GM12878 (cell line): ENCODE measurements around the gene NUAK2. TPM values are rescaled to one million over a fixed set of nuclear protein-coding genes. Genes with fewer than 3 reads are reported as not detected.

Experiments used
- ATAC-seq: fragments of 200-7000 bp; cut with Tn5 transposase; 3 replicates; pipeline ENCODE4 v1.9.1; 2020; ENCODE audit warnings: mild to moderate bottlenecking, moderate library complexity
- BruUV-seq: library from RNA; stranded (reverse); fragments of 400-500 nt; replicated peaks from 2 replicates; lab custom pipeline; 2021; lab: Mats Ljungman, UMichigan
- CTCF ChIA-PET: fragments of 300-600 bp; sonication (Branson Sonifier 250); formaldehyde crosslinking; extraction: SDS; loops from one replicate; lab custom pipeline; 2021; ENCODE audit warnings: inconsistent platforms; lab: Yijun Ruan, JAX
- POLR2A ChIA-PET: fragments of 350-600 bp; formaldehyde crosslinking; extraction: SDS; loops from one replicate; lab custom pipeline; 2021; ENCODE audit warnings: inconsistent platforms; lab: Charles Lee
- RAD21 ChIA-PET: fragments of 300-600 bp; sonication (Branson Sonifier 250); formaldehyde crosslinking; loops from one replicate; lab custom pipeline; 2023; ENCODE audit warnings: antibody characterized with exemption; ENCODE audit not compliant: unreplicated experiment; lab: Charles Lee
- SMC1A ChIA-PET: fragments of 300-600 bp; sonication (Branson Sonifier 250); formaldehyde crosslinking; loops from one replicate; lab custom pipeline; 2023; ENCODE audit not compliant: unreplicated experiment, uncharacterized antibody; lab: Charles Lee
- DNase-seq: peaks from one replicate; pipeline ENCODE4 v3.0.0-alpha.2; 2011; ENCODE audit warnings: low read depth, low spot score
- FAIRE-seq: peaks from 3 replicates; lab custom pipeline; 2011; peaks lifted over from hg19 to GRCh38; lab: Jason Lieb, UNC
- H2AFZ ChIP-seq: 2 replicates; pipeline ENCODE4 v1.6.0; 2011; ENCODE audit warnings: low read depth, low read length, control low read depth; ENCODE audit not compliant: control insufficient read depth
- H3K27ac ChIP-seq: 2 replicates; pipeline ENCODE4 v1.5.1; 2011; ENCODE audit warnings: control low read depth; ENCODE audit not compliant: control insufficient read depth, insufficient read depth
- H3K27me3 ChIP-seq, 2 experiments: replicated peaks in 1 of 2; 2 replicates each; pipeline versions ENCODE4 v1.6.0 to v1.6.1; 2011; ENCODE audit warnings: low read length in 1 of 2; ENCODE audit not compliant: control insufficient read depth in 2 of 2, insufficient read depth in 2 of 2
- H3K36me3 ChIP-seq, 2 experiments: 2 replicates each; pipeline ENCODE4 v1.5.1; 2011; ENCODE audit warnings: low read length in 1 of 2; ENCODE audit not compliant: control insufficient read depth in 2 of 2, insufficient read depth in 2 of 2
- H3K4me1 ChIP-seq: 2 replicates; pipeline ENCODE4 v1.6.1; 2011; ENCODE audit warnings: mild to moderate bottlenecking, low read length, moderate library complexity, mixed read lengths; ENCODE audit not compliant: control insufficient read depth, insufficient read depth
- H3K4me2 ChIP-seq: 2 replicates; pipeline ENCODE4 v1.6.0; 2011; ENCODE audit warnings: control low read depth; ENCODE audit not compliant: control insufficient read depth, insufficient read depth
- H3K4me3 ChIP-seq: fragments of 200-600 bp; sonication (generic); 2 replicates; pipeline ENCODE4 v1.5.1; 2016
- H3K79me2 ChIP-seq: 2 replicates; pipeline ENCODE4 v1.6.0; 2011; ENCODE audit warnings: low read length; ENCODE audit not compliant: control insufficient read depth, insufficient read depth
- H3K9ac ChIP-seq: 2 replicates; pipeline ENCODE4 v1.8.0; 2011; ENCODE audit warnings: low read length, control low read depth, mixed read lengths; ENCODE audit not compliant: control insufficient read depth, insufficient read depth
- H3K9me3 ChIP-seq: replicated peaks from 3 replicates; pipeline ENCODE4 v1.5.1; 2011; ENCODE audit warnings: mild to moderate bottlenecking, low read length; ENCODE audit not compliant: control insufficient read depth, insufficient read depth
- H4K20me1 ChIP-seq: 2 replicates; pipeline ENCODE4 v1.6.0; 2011; ENCODE audit not compliant: control insufficient read depth, insufficient read depth
- ETV6 ChIP-seq, 2 experiments: fragments of 450-650 bp in 1 of 2; IDR thresholded peaks in 1 of 2; conservative IDR thresholded peaks in 1 of 2; 2 replicates each; pipeline ENCODE4 v1.6.1; 2014; ENCODE audit warnings: antibody characterized with exemption in 1 of 2, borderline replicate concordance in 1 of 2, low read depth in 1 of 2, mild to moderate bottlenecking in 1 of 2, moderate library complexity in 1 of 2
- IKZF2 ChIP-seq, 2 experiments: fragments of 450-650 bp; IDR thresholded peaks; 2 replicates each; pipeline ENCODE4 v1.6.1; 2017; ENCODE audit warnings: mild to moderate bottlenecking in 2 of 2, moderate library complexity in 2 of 2
- MEF2A ChIP-seq: IDR thresholded peaks from 2 replicates; pipeline ENCODE4 v1.6.1; 2011; ENCODE audit warnings: low read depth, mild to moderate bottlenecking, low read length, moderate library complexity; ENCODE audit not compliant: insufficient read depth
- MXI1 ChIP-seq: fragments of 150-350 bp; IDR thresholded peaks from 2 replicates; pipeline ENCODE4 v1.6.1; 2011; ENCODE audit warnings: low read depth, mild to moderate bottlenecking, inconsistent platforms, low read length, improper control_type of control experiment
- RCOR1 ChIP-seq: conservative IDR thresholded peaks from 2 replicates; pipeline ENCODE4 v1.6.1; 2012; ENCODE audit warnings: low read depth, low read length, improper control_type of control experiment
- RELA ChIP-seq: fragments of 450-650 bp; IDR thresholded peaks from 2 replicates; pipeline ENCODE4 v1.8.0; 2014; ENCODE audit warnings: borderline replicate concordance; ENCODE audit not compliant: partially characterized antibody
- STAT1 ChIP-seq: fragments of 450-650 bp; conservative IDR thresholded peaks from 2 replicates; pipeline ENCODE4 v1.6.1; 2014; ENCODE audit warnings: antibody characterized with exemption, mild to moderate bottlenecking
- ZBTB33 ChIP-seq: fragments of 450-650 bp; IDR thresholded peaks from 2 replicates; pipeline ENCODE4 v1.6.1; 2017; ENCODE audit warnings: mild to moderate bottlenecking
- ZNF207 ChIP-seq: fragments of 450-650 bp; IDR thresholded peaks from 2 replicates; pipeline ENCODE4 v1.6.1; 2014; ENCODE audit warnings: antibody characterized with exemption, mild to moderate bottlenecking, borderline replicate concordance
- ZSCAN29 ChIP-seq: fragments of 450-650 bp; IDR thresholded peaks from 2 replicates; pipeline ENCODE4 v1.6.1; 2017; ENCODE audit warnings: mild to moderate bottlenecking, moderate library complexity
- WGBS: methylation state at CpG from one replicate; pipeline ENCODE4 v1.1.6; 2016; ENCODE audit warnings: low lambda C conversion rate; ENCODE audit not compliant: insufficient replicate concordance, insufficient coverage; ENCODE audit errors: missing lambda C conversion rate; 5-methylcytosine and 5-hydroxymethylcytosine counted together
- in situ Hi-C: fragments of 300-500 bp; cut with MboI; formaldehyde crosslinking; loops from 9 replicates; pipeline ENCODE4 v1.14.3; 2018; ENCODE audit warnings: mixed read lengths
- intact Hi-C: fragments of 100-400 bp; cut with micrococcal nuclease; formaldehyde crosslinking; loops from one replicate; pipeline ENCODE4 v1.14.2; 2022; ENCODE audit not compliant: unreplicated experiment
- polyA plus RNA-seq, 11 experiments: library from polyadenylated mRNA; depleted of rRNA in 4 of 11; unstranded in 6 of 11; stranded (reverse) in 5 of 11; fragments of >200 nt; fragmentation: Nextera tagmentation in 4 of 11; fragmentation: Illumina TruSeq in 1 of 11; extraction: Ambion mirVana in 4 of 11; extraction: Trizol in 1 of 11; gene quantifications; 1 replicate in 1 of 11; 2 replicates in 10 of 11; pipeline versions ENCODE4 v1.2.1 to v1.2.3, GENCODE V29; 2011 to 2016; ENCODE audit warnings: inconsistent platforms in 2 of 11, missing spikeins in 2 of 11, low read depth in 1 of 11
- total RNA-seq, 4 experiments: library from RNA; depleted of rRNA in 3 of 4; stranded (reverse); fragments of >200 nt in 3 of 4; fragmentation: Illumina TruSeq in 1 of 4; extraction: Trizol in 1 of 4; gene quantifications; 2 replicates each; pipeline versions ENCODE4 v1.2.1 to v1.2.3, GENCODE V29; 2013 to 2021
- TF ChIP-seq, protein P1 (sequence below): IDR thresholded peaks from 2 replicates; pipeline ENCODE4 v1.6.1; 2011; ENCODE audit warnings: borderline replicate concordance, low read depth, mild to moderate bottlenecking, moderate library complexity, low read length; ENCODE audit not compliant: insufficient read depth, poor library complexity, severe bottlenecking
- TF ChIP-seq, protein P2 (sequence below): fragments of 450-650 bp; IDR thresholded peaks from 2 replicates; pipeline ENCODE4 v1.6.1; 2017; ENCODE audit warnings: antibody characterized with exemption, mild to moderate bottlenecking, moderate library complexity

The NUAK2 gene
- total and polyA plus RNA-seq, 10 of the 15 experiments (the other 5 are each of a cell fraction or from before 2014, with no cell fraction given) = 0.27 to 3.0 (median 1.2) TPM

- no peak for TF ChIP-seq ZSCAN29
- no peak for TF ChIP-seq ZNF207
- no peak for TF ChIP-seq ZBTB33
- no peak for TF ChIP-seq MXI1
- TF ChIP-seq IKZF2 (IDR thresholded peaks at IDR 0.05) = no peak
- TF ChIP-seq ETV6 (conservative IDR thresholded peaks at IDR 0.05 in 1 of 2, IDR thresholded peaks at IDR 0.05 in 1 of 2; ENCODE audit: borderline replicate concordance in 1 of 2, low read depth in 1 of 2) = no peak
- TF ChIP-seq, protein P1, sequence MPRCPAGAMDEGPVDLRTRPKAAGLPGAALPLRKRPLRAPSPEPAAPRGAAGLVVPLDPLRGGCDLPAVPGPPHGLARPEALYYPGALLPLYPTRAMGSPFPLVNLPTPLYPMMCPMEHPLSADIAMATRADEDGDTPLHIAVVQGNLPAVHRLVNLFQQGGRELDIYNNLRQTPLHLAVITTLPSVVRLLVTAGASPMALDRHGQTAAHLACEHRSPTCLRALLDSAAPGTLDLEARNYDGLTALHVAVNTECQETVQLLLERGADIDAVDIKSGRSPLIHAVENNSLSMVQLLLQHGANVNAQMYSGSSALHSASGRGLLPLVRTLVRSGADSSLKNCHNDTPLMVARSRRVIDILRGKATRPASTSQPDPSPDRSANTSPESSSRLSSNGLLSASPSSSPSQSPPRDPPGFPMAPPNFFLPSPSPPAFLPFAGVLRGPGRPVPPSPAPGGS = no peak
- TF ChIP-seq, all 136 proteins: peak for 0
Observed at GRCh38 chr1:205351984-205352713, 30.6 kb upstream of the NUAK2 start (continued).

DNA sequence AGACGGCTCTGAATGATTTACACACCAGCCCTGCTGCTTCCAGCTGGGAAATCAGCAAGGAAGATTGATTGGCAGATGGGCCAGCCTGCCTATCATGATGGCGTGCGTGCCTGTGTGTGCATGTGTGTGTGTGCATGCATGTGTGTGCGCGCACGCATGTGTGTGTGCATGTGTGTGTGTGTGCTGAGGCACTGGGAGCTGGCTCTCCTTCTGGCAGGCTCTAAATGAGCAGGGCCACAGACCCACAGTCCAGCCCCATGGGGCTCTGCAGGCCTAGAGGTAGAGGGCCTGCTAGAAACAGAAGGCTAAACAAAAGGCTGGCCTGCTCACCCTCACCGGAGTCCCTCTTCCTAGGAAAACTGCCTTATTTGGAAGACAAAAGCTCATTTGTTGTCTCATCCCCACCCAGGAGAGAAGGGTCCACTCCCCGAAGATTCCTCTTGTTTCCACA is 29.2 kb upstream of the NUAK2 start:
- intact Hi-C loops (no loop called here), in situ Hi-C loops (no loop called here)
- H3K27me3 ChIP-seq = peaks cover 0 to 10% of the 10 kb centered on the region in 2 experiments; a peak in 3 of 4 replicates
- ChIA-PET SMC1A (interaction anchor here (0.7 to 2.7 kb wide), 8 partner anchors 11 to 135 kb away, joined by 3 to 11 read pairs (median 3); no protein-coding TSS in a partner anchor), POLR2A (no interaction called here), RAD21 (interaction anchor here (1.2 kb wide), 1 partner anchor 77 kb away, joined by 7 read pairs; no protein-coding TSS in a partner anchor), CTCF (interaction anchor here (1.0 to 4.4 kb wide), 10 partner anchors 11 to 304 kb away, joined by 3 to 45 read pairs (median 6); no protein-coding TSS in a partner anchor)
- no peaks in the 10 kb centered on the region for H3K4me1 ChIP-seq
- no peaks in the 10 kb centered on the region for H3K9me3 ChIP-seq
- no peak overlapping the region for H3K9ac ChIP-seq
- no peaks in the 10 kb centered on the region for H3K79me2 ChIP-seq
- ATAC-seq = no peak
- no peak overlapping the region for H3K4me2 ChIP-seq
- H4K20me1 ChIP-seq = no peaks in the 10 kb centered on the region
- DNase-seq = no peak
- no peaks in the 10 kb centered on the region for H3K36me3 ChIP-seq
- WGBS = 54% methylated on average over 8 of the region's 8 CpGs
- no peak overlapping the region for H3K27ac ChIP-seq
- no TSS peak for BruUV-seq
- FAIRE-seq = no peak
- no peak overlapping the region for H2AFZ ChIP-seq
- no peak overlapping the region for H3K4me3 ChIP-seq
- no peak for TF ChIP-seq RELA
- TF ChIP-seq MEF2A = no peak
- TF ChIP-seq STAT1 = no peak
- TF ChIP-seq RCOR1 = no peak
- TF ChIP-seq, protein P2, sequence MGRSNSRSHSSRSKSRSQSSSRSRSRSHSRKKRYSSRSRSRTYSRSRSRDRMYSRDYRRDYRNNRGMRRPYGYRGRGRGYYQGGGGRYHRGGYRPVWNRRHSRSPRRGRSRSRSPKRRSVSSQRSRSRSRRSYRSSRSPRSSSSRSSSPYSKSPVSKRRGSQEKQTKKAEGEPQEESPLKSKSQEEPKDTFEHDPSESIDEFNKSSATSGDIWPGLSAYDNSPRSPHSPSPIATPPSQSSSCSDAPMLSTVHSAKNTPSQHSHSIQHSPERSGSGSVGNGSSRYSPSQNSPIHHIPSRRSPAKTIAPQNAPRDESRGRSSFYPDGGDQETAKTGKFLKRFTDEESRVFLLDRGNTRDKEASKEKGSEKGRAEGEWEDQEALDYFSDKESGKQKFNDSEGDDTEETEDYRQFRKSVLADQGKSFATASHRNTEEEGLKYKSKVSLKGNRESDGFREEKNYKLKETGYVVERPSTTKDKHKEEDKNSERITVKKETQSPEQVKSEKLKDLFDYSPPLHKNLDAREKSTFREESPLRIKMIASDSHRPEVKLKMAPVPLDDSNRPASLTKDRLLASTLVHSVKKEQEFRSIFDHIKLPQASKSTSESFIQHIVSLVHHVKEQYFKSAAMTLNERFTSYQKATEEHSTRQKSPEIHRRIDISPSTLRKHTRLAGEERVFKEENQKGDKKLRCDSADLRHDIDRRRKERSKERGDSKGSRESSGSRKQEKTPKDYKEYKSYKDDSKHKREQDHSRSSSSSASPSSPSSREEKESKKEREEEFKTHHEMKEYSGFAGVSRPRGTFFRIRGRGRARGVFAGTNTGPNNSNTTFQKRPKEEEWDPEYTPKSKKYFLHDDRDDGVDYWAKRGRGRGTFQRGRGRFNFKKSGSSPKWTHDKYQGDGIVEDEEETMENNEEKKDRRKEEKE = no peak
